ENCODE data around the gene DIP2C.

- TF ChIP-seq CTCF (IDR thresholded peaks at IDR 0.05) (no peak), POLR2A (IDR thresholded peaks at IDR 0.05) (no peak), EP300 (IDR thresholded peaks at IDR 0.05) (no peak)
These were observed 113.9 kb downstream of the DIP2C start for GRCh38 chr10:575402-576129.

Measured in stomach (tissue), 4 donors.